Right atrium auricular region (tissue), 2 donors: Measurements from ENCODE around the gene CEMIP. TPM values are rescaled to one million over a fixed set of nuclear protein-coding genes. Genes with fewer than 3 reads are reported as not detected.

Experiments used
- DNase-seq: peaks from one replicate; pipeline ENCODE4 v3.0.0-alpha.2; 2019; ENCODE audit warnings: low spot score
- H3K27ac ChIP-seq, 2 donors: fragments of 200-600 bp; sonication (generic); 1 replicate in 1 of 2; 2 replicates in 1 of 2; pipeline ENCODE4 v1.5.1; 2016 to 2019
- H3K27me3 ChIP-seq, 2 donors: fragments of 200-600 bp; sonication (generic); one replicate each; pipeline versions ENCODE4 v1.5.1 to v1.6.0; 2017 to 2019
- H3K36me3 ChIP-seq: fragments of 200-600 bp; sonication (generic); one replicate; pipeline ENCODE4 v1.5.1; 2016
- H3K4me1 ChIP-seq, 2 donors: fragments of 200-600 bp; sonication (generic); one replicate each; pipeline versions ENCODE4 v1.5.1 to v1.6.0; 2017 to 2019
- H3K4me3 ChIP-seq, 2 donors: fragments of 200-600 bp; sonication (generic); 1 replicate in 1 of 2; 2 replicates in 1 of 2; pipeline ENCODE4 v1.5.1; 2017 to 2019; ENCODE audit warnings: mild to moderate bottlenecking in 1 of 2, moderate library complexity in 1 of 2
- H3K9me3 ChIP-seq, 2 donors: fragments of 200-600 bp; sonication (generic); one replicate each; pipeline ENCODE4 v1.5.1; 2019
- CTCF ChIP-seq, 2 donors: fragments of 200-600 bp; sonication (generic); IDR thresholded peaks; one replicate each; pipeline ENCODE4 v1.5.1; 2019; ENCODE audit warnings: antibody characterized with exemption in 2 of 2
- total RNA-seq, 2 donors: library from RNA; depleted of rRNA; stranded (reverse); fragments of >200 nt; gene quantifications; one replicate each; pipeline ENCODE4 v1.1.0, GENCODE V29; 2016

The CEMIP gene
- total RNA-seq, 2 donors from 2014 or later, result 0.22 to 2.9 TPM

- Histone ChIP-seq H3K27me3 (no peaks in the 10 kb centered on the region), H3K4me1 (no peaks in the 10 kb centered on the region), H3K4me3 (no peak overlapping the region), H3K27ac (no peak overlapping the region), H3K36me3 (no peaks in the 10 kb centered on the region), H3K9me3 (no peaks in the 10 kb centered on the region)
- TF ChIP-seq CTCF (IDR thresholded peaks at IDR 0.05), result no peak
- no peak for DNase-seq
Observed at GRCh38 chr15:80811781-80812315, 32.7 kb downstream of the CEMIP start.

- Histone ChIP-seq H3K36me3 (no peaks in the 10 kb centered on the region), H3K27me3 (no peaks in the 10 kb centered on the region), H3K4me1 (peaks cover 0 to 7% of the 10 kb centered on the region in 2 donors), H3K4me3 (no peak overlapping the region), H3K9me3 (no peaks in the 10 kb centered on the region), H3K27ac (no peak overlapping the region)
- DNase-seq, result no peak
- TF ChIP-seq CTCF (IDR thresholded peaks at IDR 0.05), result no peak
Observed at GRCh38 chr15:80815106-80815505, 35.9 kb downstream of the CEMIP start.

GRCh38 chr15:80816049-80816653 lies 37.0 kb downstream of the CEMIP start:
- no peaks in the 10 kb centered on the region for H3K27me3 ChIP-seq
- peaks cover 0 to 7% of the 10 kb centered on the region in 2 donors for H3K4me1 ChIP-seq
- H3K27ac ChIP-seq, result no peak overlapping the region
- no peak for TF ChIP-seq CTCF (IDR thresholded peaks at IDR 0.05)
- no peaks in the 10 kb centered on the region for H3K9me3 ChIP-seq
- no peaks in the 10 kb centered on the region for H3K36me3 ChIP-seq
- no peak overlapping the region for H3K4me3 ChIP-seq
- DNase-seq, result no peak

GRCh38 chr15:80816936-80817335 lies 37.8 kb downstream of the CEMIP start:
- Histone ChIP-seq H3K4me1 (peaks cover 0 to 7% of the 10 kb centered on the region in 2 donors), H3K9me3 (no peaks in the 10 kb centered on the region), H3K4me3 (no peak overlapping the region), H3K36me3 (no peaks in the 10 kb centered on the region), H3K27ac (no peak overlapping the region), H3K27me3 (no peaks in the 10 kb centered on the region)
- no peak for DNase-seq
- TF ChIP-seq CTCF (IDR thresholded peaks at IDR 0.05), result no peak

GRCh38 chr15:80817901-80818300 lies 38.7 kb downstream of the CEMIP start:
- no peak for DNase-seq
- Histone ChIP-seq H3K36me3 (no peaks in the 10 kb centered on the region), H3K9me3 (no peaks in the 10 kb centered on the region), H3K27me3 (no peaks in the 10 kb centered on the region), H3K27ac (no peak overlapping the region), H3K4me1 (peaks cover 0 to 7% of the 10 kb centered on the region in 2 donors), H3K4me3 (no peak overlapping the region)
- TF ChIP-seq CTCF (IDR thresholded peaks at IDR 0.05), result no peak

- Histone ChIP-seq H3K4me3 (no peak overlapping the region), H3K36me3 (no peaks in the 10 kb centered on the region), H3K27me3 (no peaks in the 10 kb centered on the region), H3K4me1 (peaks cover 0 to 7% of the 10 kb centered on the region in 2 donors), H3K9me3 (no peaks in the 10 kb centered on the region), H3K27ac (no peak overlapping the region)
- no peak for TF ChIP-seq CTCF (IDR thresholded peaks at IDR 0.05)
- no peak for DNase-seq
Observed at GRCh38 chr15:80819001-80819400, 39.8 kb downstream of the CEMIP start.
